Neural cell (in vitro differentiated cells): ENCODE measurements around the gene BCL2L2.
A peak's percentile ranks its signal among the peaks of the same experiment; 100 is the strongest.

Experiments used
- EP300 ChIP-seq: fragments of 450-650 bp; conservative IDR thresholded peaks from 2 replicates; pipeline ENCODE4 v1.6.1; 2014; ENCODE audit warnings: antibody characterized with exemption, mild to moderate bottlenecking, moderate library complexity; ENCODE audit not compliant: poor library complexity, severe bottlenecking
- EZH2 ChIP-seq: fragments of 200-600, 300-800 bp; shearing (Covaris generic), sonication (generic); IDR thresholded peaks from 2 replicates; pipeline ENCODE4 v1.6.1; 2014; ENCODE audit warnings: antibody characterized with exemption, low read length, borderline replicate concordance, mild to moderate bottlenecking; ENCODE audit not compliant: insufficient read depth, poor library complexity, severe bottlenecking
- MXI1 ChIP-seq: fragments of 450-650 bp; conservative IDR thresholded peaks from 2 replicates; pipeline ENCODE4 v1.6.1; 2014; ENCODE audit warnings: antibody characterized with exemption, mild to moderate bottlenecking; ENCODE audit not compliant: poor library complexity, severe bottlenecking
- POLR2AphosphoS5 ChIP-seq: IDR thresholded peaks from 2 replicates; pipeline ENCODE4 v1.6.1; 2012
- RAD21 ChIP-seq: fragments of 450-650 bp; conservative IDR thresholded peaks from 2 replicates; pipeline ENCODE4 v1.6.1; 2014; ENCODE audit warnings: antibody characterized with exemption, mild to moderate bottlenecking, moderate library complexity
- SMC3 ChIP-seq: fragments of 450-650 bp; conservative IDR thresholded peaks from 2 replicates; pipeline ENCODE4 v1.6.1; 2014; ENCODE audit warnings: antibody characterized with exemption, mild to moderate bottlenecking, moderate library complexity; ENCODE audit not compliant: poor library complexity
- TAF1 ChIP-seq: IDR thresholded peaks from 2 replicates; pipeline ENCODE4 v1.6.1; 2012; ENCODE audit warnings: low read depth
- TF ChIP-seq, protein P1 (sequence below): fragments of 450-650 bp; IDR thresholded peaks from 2 replicates; pipeline ENCODE4 v1.5.1; 2014; ENCODE audit warnings: antibody characterized with exemption, mild to moderate bottlenecking, moderate library complexity; ENCODE audit not compliant: poor library complexity, severe bottlenecking
- TF ChIP-seq, protein P2 (sequence below): IDR thresholded peaks from 2 replicates; pipeline ENCODE4 v1.6.1; 2012; ENCODE audit warnings: borderline replicate concordance

DNA sequence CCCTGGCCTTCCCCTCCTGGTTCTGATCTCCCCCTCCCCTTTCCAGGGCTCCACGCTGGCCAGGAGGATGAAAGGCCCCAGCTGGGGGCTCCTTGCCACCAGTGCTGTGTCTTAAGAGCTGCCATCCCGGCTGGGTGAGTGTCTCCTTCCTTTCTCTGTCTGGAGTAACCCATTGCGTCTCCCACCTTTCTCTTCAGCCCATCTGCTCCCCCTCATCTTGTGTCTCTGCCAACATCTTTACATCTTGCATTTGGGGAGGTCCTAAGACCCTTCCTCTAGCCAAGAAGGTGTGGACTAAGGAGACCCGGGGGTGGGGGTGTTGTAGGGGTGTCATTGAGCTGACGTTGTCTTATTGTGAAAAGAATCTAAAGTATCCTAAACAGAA is 505 bp downstream of the BCL2L2 start:
- TF ChIP-seq EZH2 (no peak), RAD21 (no peak), EP300 (no peak), POLR2AphosphoS5 (no peak), TAF1 (no peak), MXI1 (no peak), SMC3 (no peak)
- TF ChIP-seq, protein P1, sequence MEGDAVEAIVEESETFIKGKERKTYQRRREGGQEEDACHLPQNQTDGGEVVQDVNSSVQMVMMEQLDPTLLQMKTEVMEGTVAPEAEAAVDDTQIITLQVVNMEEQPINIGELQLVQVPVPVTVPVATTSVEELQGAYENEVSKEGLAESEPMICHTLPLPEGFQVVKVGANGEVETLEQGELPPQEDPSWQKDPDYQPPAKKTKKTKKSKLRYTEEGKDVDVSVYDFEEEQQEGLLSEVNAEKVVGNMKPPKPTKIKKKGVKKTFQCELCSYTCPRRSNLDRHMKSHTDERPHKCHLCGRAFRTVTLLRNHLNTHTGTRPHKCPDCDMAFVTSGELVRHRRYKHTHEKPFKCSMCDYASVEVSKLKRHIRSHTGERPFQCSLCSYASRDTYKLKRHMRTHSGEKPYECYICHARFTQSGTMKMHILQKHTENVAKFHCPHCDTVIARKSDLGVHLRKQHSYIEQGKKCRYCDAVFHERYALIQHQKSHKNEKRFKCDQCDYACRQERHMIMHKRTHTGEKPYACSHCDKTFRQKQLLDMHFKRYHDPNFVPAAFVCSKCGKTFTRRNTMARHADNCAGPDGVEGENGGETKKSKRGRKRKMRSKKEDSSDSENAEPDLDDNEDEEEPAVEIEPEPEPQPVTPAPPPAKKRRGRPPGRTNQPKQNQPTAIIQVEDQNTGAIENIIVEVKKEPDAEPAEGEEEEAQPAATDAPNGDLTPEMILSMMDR, result no peak
- TF ChIP-seq, protein P2, sequence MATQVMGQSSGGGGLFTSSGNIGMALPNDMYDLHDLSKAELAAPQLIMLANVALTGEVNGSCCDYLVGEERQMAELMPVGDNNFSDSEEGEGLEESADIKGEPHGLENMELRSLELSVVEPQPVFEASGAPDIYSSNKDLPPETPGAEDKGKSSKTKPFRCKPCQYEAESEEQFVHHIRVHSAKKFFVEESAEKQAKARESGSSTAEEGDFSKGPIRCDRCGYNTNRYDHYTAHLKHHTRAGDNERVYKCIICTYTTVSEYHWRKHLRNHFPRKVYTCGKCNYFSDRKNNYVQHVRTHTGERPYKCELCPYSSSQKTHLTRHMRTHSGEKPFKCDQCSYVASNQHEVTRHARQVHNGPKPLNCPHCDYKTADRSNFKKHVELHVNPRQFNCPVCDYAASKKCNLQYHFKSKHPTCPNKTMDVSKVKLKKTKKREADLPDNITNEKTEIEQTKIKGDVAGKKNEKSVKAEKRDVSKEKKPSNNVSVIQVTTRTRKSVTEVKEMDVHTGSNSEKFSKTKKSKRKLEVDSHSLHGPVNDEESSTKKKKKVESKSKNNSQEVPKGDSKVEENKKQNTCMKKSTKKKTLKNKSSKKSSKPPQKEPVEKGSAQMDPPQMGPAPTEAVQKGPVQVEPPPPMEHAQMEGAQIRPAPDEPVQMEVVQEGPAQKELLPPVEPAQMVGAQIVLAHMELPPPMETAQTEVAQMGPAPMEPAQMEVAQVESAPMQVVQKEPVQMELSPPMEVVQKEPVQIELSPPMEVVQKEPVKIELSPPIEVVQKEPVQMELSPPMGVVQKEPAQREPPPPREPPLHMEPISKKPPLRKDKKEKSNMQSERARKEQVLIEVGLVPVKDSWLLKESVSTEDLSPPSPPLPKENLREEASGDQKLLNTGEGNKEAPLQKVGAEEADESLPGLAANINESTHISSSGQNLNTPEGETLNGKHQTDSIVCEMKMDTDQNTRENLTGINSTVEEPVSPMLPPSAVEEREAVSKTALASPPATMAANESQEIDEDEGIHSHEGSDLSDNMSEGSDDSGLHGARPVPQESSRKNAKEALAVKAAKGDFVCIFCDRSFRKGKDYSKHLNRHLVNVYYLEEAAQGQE, result peak; percentile 5
